WTC11 (cell line): ENCODE measurements around the gene PSMD1. TPM values are rescaled to one million over a fixed set of nuclear protein-coding genes. Genes with fewer than 3 reads are reported as not detected.

Source experiments
- ATAC-seq: fragments of 200-7000 bp; cut with Tn5 transposase; 2 replicates; pipeline ENCODE4 v1.10.0; 2021; ENCODE audit warnings: mild to moderate bottlenecking, moderate library complexity
- CTCF ChIA-PET: fragments of 300-600 bp; sonication (Branson Sonifier 250); formaldehyde crosslinking; loops from one replicate; lab custom pipeline; 2021; ENCODE audit warnings: antibody characterized with exemption; lab: Charles Lee
- POLR2A ChIA-PET: fragments of 350-600 bp; sonication (Branson Sonifier 250); formaldehyde crosslinking; loops from one replicate; lab custom pipeline; 2021; ENCODE audit warnings: antibody characterized with exemption; lab: Charles Lee
- DNase-seq: peaks from one replicate; pipeline ENCODE4 v3.0.0; 2021; ENCODE audit warnings: low spot score
- H3K27ac Mint-ChIP-seq: 2 replicates; pipeline ENCODE4 v1.8.0; 2021; ENCODE audit warnings: mixed read lengths
- H3K27me3 Mint-ChIP-seq: 2 replicates; pipeline ENCODE4 v1.8.0; 2021; ENCODE audit warnings: low read depth, mild to moderate bottlenecking, moderate library complexity, mixed read lengths
- H3K36me3 Mint-ChIP-seq: 2 replicates; pipeline ENCODE4 v1.8.0; 2021; ENCODE audit warnings: mixed read lengths
- H3K4me1 Mint-ChIP-seq: 2 replicates; pipeline ENCODE4 v1.8.0; 2022; ENCODE audit warnings: mixed read lengths
- H3K4me3 Mint-ChIP-seq: 2 replicates; pipeline ENCODE4 v1.8.0; 2021; ENCODE audit warnings: mild to moderate bottlenecking, moderate library complexity, mixed read lengths
- H3K9me3 Mint-ChIP-seq: 2 replicates; pipeline ENCODE4 v1.8.0; 2021; ENCODE audit warnings: mixed read lengths
- ELF4 ChIP-seq: sonication (generic); formaldehyde crosslinking; IDR thresholded peaks from 2 replicates; pipeline ENCODE4 v1.8.1; 2022; ENCODE audit warnings: low read depth, mild to moderate bottlenecking, moderate library complexity, missing genetic modification reagents
- ESRRA ChIP-seq: sonication (generic); formaldehyde crosslinking; IDR thresholded peaks from 2 replicates; pipeline ENCODE4 v1.8.1; 2022; ENCODE audit warnings: mild to moderate bottlenecking, missing genetic modification reagents, borderline replicate concordance
- GABPB1 ChIP-seq: sonication (generic); formaldehyde crosslinking; IDR thresholded peaks from 2 replicates; pipeline ENCODE4 v1.8.1; 2023; ENCODE audit warnings: mild to moderate bottlenecking, missing genetic modification reagents
- HMGXB4 ChIP-seq: sonication (generic); formaldehyde crosslinking; IDR thresholded peaks from 2 replicates; pipeline ENCODE4 v1.8.1; 2023; ENCODE audit warnings: mild to moderate bottlenecking, moderate library complexity, missing genetic modification reagents
- IRF2 ChIP-seq: sonication (generic); formaldehyde crosslinking; IDR thresholded peaks from 2 replicates; pipeline ENCODE4 v1.8.0; 2022; ENCODE audit warnings: low read depth, missing genetic modification reagents, borderline replicate concordance
- MLX ChIP-seq: sonication (generic); formaldehyde crosslinking; IDR thresholded peaks from 2 replicates; pipeline ENCODE4 v1.8.1; 2023; ENCODE audit warnings: mild to moderate bottlenecking, missing genetic modification reagents, moderate library complexity
- MXD4 ChIP-seq: fragments of 250-450 bp; sonication (Bioruptor Pico); IDR thresholded peaks from 2 replicates; pipeline ENCODE4 v1.8.0; 2021; ENCODE audit warnings: mild to moderate bottlenecking, moderate library complexity, borderline replicate concordance
- NFE2L1 ChIP-seq: sonication (generic); formaldehyde crosslinking; IDR thresholded peaks from 2 replicates; pipeline ENCODE4 v1.8.1; 2023; ENCODE audit warnings: missing genetic modification reagents
- NR2C2 ChIP-seq: sonication (generic); formaldehyde crosslinking; IDR thresholded peaks from 2 replicates; pipeline ENCODE4 v1.8.0; 2022; ENCODE audit warnings: mild to moderate bottlenecking, missing genetic modification reagents
- NR3C1 ChIP-seq: sonication (generic); formaldehyde crosslinking; conservative IDR thresholded peaks from 2 replicates; pipeline ENCODE4 v1.8.1; 2023; ENCODE audit warnings: low read depth, mild to moderate bottlenecking, missing genetic modification reagents
- TP53 ChIP-seq: sonication (generic); formaldehyde crosslinking; IDR thresholded peaks from 2 replicates; pipeline ENCODE4 v1.8.1; 2023; ENCODE audit warnings: mild to moderate bottlenecking, missing genetic modification reagents
- ZNF121 ChIP-seq: sonication (generic); formaldehyde crosslinking; IDR thresholded peaks from 2 replicates; pipeline ENCODE4 v1.8.0; 2023; ENCODE audit warnings: missing genetic modification reagents
- ZNF138 ChIP-seq: sonication (generic); formaldehyde crosslinking; conservative IDR thresholded peaks from 2 replicates; pipeline ENCODE4 v1.8.1; 2022; ENCODE audit warnings: mild to moderate bottlenecking, moderate library complexity, missing genetic modification reagents
- ZNF232 ChIP-seq: sonication (generic); formaldehyde crosslinking; IDR thresholded peaks from 2 replicates; pipeline ENCODE4 v1.8.0; 2022; ENCODE audit warnings: mild to moderate bottlenecking, missing genetic modification reagents
- ZNF263 ChIP-seq: sonication (generic); formaldehyde crosslinking; IDR thresholded peaks from 2 replicates; pipeline ENCODE4 v1.8.1; 2022; ENCODE audit warnings: low read depth, mild to moderate bottlenecking, moderate library complexity, missing genetic modification reagents
- ZNF396 ChIP-seq: fragments of 250-450 bp; sonication (Bioruptor Pico); IDR thresholded peaks from 2 replicates; pipeline ENCODE4 v1.8.0; 2021; ENCODE audit warnings: mild to moderate bottlenecking, moderate library complexity, borderline replicate concordance
- total RNA-seq: library from RNA; stranded (reverse); gene quantifications from 3 replicates; pipeline ENCODE4 v1.2.3, GENCODE V29; 2021
- TF ChIP-seq, protein P1 (sequence below): fragments of 250-450 bp; sonication (Bioruptor Pico); IDR thresholded peaks from 2 replicates; pipeline ENCODE4 v1.9.0; 2021; ENCODE audit warnings: mild to moderate bottlenecking, borderline replicate concordance
- TF ChIP-seq, protein P2 (sequence below): sonication (generic); formaldehyde crosslinking; IDR thresholded peaks from 2 replicates; pipeline ENCODE4 v1.8.0; 2023; ENCODE audit warnings: missing genetic modification reagents, mild to moderate bottlenecking, borderline replicate concordance
- TF ChIP-seq, protein P3 (sequence below): sonication (generic); formaldehyde crosslinking; IDR thresholded peaks from 2 replicates; pipeline ENCODE4 v1.8.1; 2022; ENCODE audit warnings: mild to moderate bottlenecking, missing genetic modification reagents, moderate library complexity, borderline replicate concordance

Gene PSMD1
- total RNA-seq, 1 experiment from 2014 or later = 163 TPM

GRCh38 chr2:231134910-231135655 is 78.4 kb downstream of the PSMD1 start (continued):
- TF ChIP-seq, protein P1, sequence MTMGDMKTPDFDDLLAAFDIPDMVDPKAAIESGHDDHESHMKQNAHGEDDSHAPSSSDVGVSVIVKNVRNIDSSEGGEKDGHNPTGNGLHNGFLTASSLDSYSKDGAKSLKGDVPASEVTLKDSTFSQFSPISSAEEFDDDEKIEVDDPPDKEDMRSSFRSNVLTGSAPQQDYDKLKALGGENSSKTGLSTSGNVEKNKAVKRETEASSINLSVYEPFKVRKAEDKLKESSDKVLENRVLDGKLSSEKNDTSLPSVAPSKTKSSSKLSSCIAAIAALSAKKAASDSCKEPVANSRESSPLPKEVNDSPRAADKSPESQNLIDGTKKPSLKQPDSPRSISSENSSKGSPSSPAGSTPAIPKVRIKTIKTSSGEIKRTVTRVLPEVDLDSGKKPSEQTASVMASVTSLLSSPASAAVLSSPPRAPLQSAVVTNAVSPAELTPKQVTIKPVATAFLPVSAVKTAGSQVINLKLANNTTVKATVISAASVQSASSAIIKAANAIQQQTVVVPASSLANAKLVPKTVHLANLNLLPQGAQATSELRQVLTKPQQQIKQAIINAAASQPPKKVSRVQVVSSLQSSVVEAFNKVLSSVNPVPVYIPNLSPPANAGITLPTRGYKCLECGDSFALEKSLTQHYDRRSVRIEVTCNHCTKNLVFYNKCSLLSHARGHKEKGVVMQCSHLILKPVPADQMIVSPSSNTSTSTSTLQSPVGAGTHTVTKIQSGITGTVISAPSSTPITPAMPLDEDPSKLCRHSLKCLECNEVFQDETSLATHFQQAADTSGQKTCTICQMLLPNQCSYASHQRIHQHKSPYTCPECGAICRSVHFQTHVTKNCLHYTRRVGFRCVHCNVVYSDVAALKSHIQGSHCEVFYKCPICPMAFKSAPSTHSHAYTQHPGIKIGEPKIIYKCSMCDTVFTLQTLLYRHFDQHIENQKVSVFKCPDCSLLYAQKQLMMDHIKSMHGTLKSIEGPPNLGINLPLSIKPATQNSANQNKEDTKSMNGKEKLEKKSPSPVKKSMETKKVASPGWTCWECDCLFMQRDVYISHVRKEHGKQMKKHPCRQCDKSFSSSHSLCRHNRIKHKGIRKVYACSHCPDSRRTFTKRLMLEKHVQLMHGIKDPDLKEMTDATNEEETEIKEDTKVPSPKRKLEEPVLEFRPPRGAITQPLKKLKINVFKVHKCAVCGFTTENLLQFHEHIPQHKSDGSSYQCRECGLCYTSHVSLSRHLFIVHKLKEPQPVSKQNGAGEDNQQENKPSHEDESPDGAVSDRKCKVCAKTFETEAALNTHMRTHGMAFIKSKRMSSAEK (CRISPR knock-in tag) = no peak
- TF ChIP-seq ZNF232 (CRISPR knock-in tag) = no peak
- no peak for TF ChIP-seq IRF2 (CRISPR knock-in tag)
- TF ChIP-seq, protein P2, sequence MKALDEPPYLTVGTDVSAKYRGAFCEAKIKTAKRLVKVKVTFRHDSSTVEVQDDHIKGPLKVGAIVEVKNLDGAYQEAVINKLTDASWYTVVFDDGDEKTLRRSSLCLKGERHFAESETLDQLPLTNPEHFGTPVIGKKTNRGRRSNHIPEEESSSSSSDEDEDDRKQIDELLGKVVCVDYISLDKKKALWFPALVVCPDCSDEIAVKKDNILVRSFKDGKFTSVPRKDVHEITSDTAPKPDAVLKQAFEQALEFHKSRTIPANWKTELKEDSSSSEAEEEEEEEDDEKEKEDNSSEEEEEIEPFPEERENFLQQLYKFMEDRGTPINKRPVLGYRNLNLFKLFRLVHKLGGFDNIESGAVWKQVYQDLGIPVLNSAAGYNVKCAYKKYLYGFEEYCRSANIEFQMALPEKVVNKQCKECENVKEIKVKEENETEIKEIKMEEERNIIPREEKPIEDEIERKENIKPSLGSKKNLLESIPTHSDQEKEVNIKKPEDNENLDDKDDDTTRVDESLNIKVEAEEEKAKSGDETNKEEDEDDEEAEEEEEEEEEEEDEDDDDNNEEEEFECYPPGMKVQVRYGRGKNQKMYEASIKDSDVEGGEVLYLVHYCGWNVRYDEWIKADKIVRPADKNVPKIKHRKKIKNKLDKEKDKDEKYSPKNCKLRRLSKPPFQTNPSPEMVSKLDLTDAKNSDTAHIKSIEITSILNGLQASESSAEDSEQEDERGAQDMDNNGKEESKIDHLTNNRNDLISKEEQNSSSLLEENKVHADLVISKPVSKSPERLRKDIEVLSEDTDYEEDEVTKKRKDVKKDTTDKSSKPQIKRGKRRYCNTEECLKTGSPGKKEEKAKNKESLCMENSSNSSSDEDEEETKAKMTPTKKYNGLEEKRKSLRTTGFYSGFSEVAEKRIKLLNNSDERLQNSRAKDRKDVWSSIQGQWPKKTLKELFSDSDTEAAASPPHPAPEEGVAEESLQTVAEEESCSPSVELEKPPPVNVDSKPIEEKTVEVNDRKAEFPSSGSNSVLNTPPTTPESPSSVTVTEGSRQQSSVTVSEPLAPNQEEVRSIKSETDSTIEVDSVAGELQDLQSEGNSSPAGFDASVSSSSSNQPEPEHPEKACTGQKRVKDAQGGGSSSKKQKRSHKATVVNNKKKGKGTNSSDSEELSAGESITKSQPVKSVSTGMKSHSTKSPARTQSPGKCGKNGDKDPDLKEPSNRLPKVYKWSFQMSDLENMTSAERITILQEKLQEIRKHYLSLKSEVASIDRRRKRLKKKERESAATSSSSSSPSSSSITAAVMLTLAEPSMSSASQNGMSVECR (CRISPR knock-in tag) = no peak
- no peak for TF ChIP-seq NR2C2 (CRISPR knock-in tag)
- TF ChIP-seq MXD4 (CRISPR knock-in tag) = no peak
- TF ChIP-seq NR3C1 (CRISPR knock-in tag) = no peak
- TF ChIP-seq MLX (CRISPR knock-in tag) = no peak
- no peak for TF ChIP-seq ZNF396 (CRISPR knock-in tag)

- Mint-ChIP-seq H3K4me1 (peaks cover 11% of the 10 kb centered on the region), H3K9me3 (no peaks in the 10 kb centered on the region), H3K27me3 (no peaks in the 10 kb centered on the region), H3K36me3 (peaks cover 4% of the 10 kb centered on the region; the same call in 1 of the 2 replicates), H3K4me3 (no peak overlapping the region), H3K27ac (no peak overlapping the region)
- DNase-seq = no peak
- POLR2A ChIA-PET = no interaction called here
- ATAC-seq = no peak
- CTCF ChIA-PET = no interaction called here
- TF ChIP-seq GABPB1 (CRISPR knock-in tag) = no peak
- no peak for TF ChIP-seq ZNF263 (CRISPR knock-in tag)
- TF ChIP-seq, protein P1 (CRISPR knock-in tag) = no peak
- TF ChIP-seq HMGXB4 (CRISPR knock-in tag) = no peak
- no peak for TF ChIP-seq ELF4 (CRISPR knock-in tag)
- TF ChIP-seq, protein P3, sequence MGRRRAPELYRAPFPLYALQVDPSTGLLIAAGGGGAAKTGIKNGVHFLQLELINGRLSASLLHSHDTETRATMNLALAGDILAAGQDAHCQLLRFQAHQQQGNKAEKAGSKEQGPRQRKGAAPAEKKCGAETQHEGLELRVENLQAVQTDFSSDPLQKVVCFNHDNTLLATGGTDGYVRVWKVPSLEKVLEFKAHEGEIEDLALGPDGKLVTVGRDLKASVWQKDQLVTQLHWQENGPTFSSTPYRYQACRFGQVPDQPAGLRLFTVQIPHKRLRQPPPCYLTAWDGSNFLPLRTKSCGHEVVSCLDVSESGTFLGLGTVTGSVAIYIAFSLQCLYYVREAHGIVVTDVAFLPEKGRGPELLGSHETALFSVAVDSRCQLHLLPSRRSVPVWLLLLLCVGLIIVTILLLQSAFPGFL (CRISPR knock-in tag) = no peak
- no peak for TF ChIP-seq TP53 (CRISPR knock-in tag)
- no peak for TF ChIP-seq NFE2L1
- no peak for TF ChIP-seq ESRRA (CRISPR knock-in tag)
- TF ChIP-seq ZNF138 (CRISPR knock-in tag) = no peak
- TF ChIP-seq ZNF121 (CRISPR knock-in tag) = no peak
These were observed 82.0 kb downstream of the PSMD1 start for GRCh38 chr2:231138699-231139098.
